Ovary (tissue), 9 donors: ENCODE results near the gene POLE. TPM values are rescaled to one million over a fixed set of nuclear protein-coding genes. Genes with fewer than 3 reads are reported as not detected.

Experiments
- DNase-seq, 5 donors: peaks; one replicate each; pipeline ENCODE4 v3.0.0-alpha.2; 2019 to 2020
- H3K27ac ChIP-seq, 2 donors: fragments of 200-600 bp; one replicate each; pipeline versions ENCODE4 v1.5.1 to v1.8.0; 2019 to 2022
- H3K27me3 ChIP-seq: fragments of 200-600 bp; one replicate; pipeline ENCODE4 v1.8.0; 2022
- H3K36me3 ChIP-seq: fragments of 200-600 bp; sonication (generic); one replicate; pipeline ENCODE4 v1.5.1; 2019
- H3K4me1 ChIP-seq: one replicate; pipeline ENCODE4 v1.8.1; 2013; ENCODE audit warnings: mild to moderate bottlenecking, moderate library complexity; ENCODE audit not compliant: insufficient read depth
- H3K4me3 ChIP-seq: fragments of 200-600 bp; sonication (generic); one replicate; pipeline ENCODE4 v1.5.1; 2017
- H3K9me3 ChIP-seq, 2 donors: fragments of 200-600 bp in 1 of 2; sonication (generic) in 1 of 2; one replicate each; pipeline versions ENCODE4 v1.5.1 to v1.8.1; 2013 to 2019; ENCODE audit warnings: mild to moderate bottlenecking in 1 of 2, moderate library complexity in 1 of 2
- EP300 ChIP-seq: sonication (generic); formaldehyde crosslinking; IDR thresholded peaks from one replicate; pipeline ENCODE4 v1.6.1; 2017; ENCODE audit warnings: antibody characterized with exemption
- POLR2A ChIP-seq: fragments of 450-650 bp; IDR thresholded peaks from one replicate; pipeline ENCODE4 v1.6.1; 2017; ENCODE audit warnings: antibody characterized with exemption, mild to moderate bottlenecking, moderate library complexity
- WGBS, 3 donors: extraction: QIAGEN DNeasy Blood & Tissue Kit in 1 of 3; methylation state at CpG; one replicate each; pipeline versions ENCODE4 v1.1.5 to v1.1.7; 2013 to 2017; 5-methylcytosine and 5-hydroxymethylcytosine counted together
- intact Hi-C, 4 donors: fragments of 100-400 bp; cut with DNase I; formaldehyde crosslinking; loops; one replicate each; pipeline versions ENCODE4 v1.11.0 to v1.15.1; 2022 to 2023
- polyA plus RNA-seq, 2 donors: library from polyadenylated mRNA; stranded (reverse); fragments of 200-250 nt in 1 of 2; fragments of 350-450 nt in 1 of 2; fragmentation: Illumina TruSeq in 1 of 2; extraction: RNeasy Lipid Tissue Mini Kit (QIAGEN cat#74804) in 1 of 2; gene quantifications; one replicate each; pipeline ENCODE4 v1.2.3, GENCODE V29; 2013 to 2014
- total RNA-seq, 7 donors: library from RNA; depleted of rRNA in 2 of 7; stranded (reverse); fragments of >200 nt in 2 of 7; fragmentation: NEBNext Ultra II Directional in 3 of 7; extraction: Animal tissue kit (Norgen Biotek cat#: 25700) in 3 of 7; gene quantifications; one replicate each; pipeline versions ENCODE4 v1.1.0 to v1.2.4, GENCODE V29; 2016 to 2023
- TF ChIP-seq, protein P1 (sequence below), 3 donors: fragments of 450-650 bp in 2 of 3; fragments of 200-600 bp in 1 of 3; IDR thresholded peaks; one replicate each; pipeline versions ENCODE4 v1.5.1 to v1.8.0; 2016 to 2022; ENCODE audit warnings: antibody characterized with exemption in 3 of 3, mild to moderate bottlenecking in 1 of 3
- donor health status: DM: no; HTN: no; CAD: no; lungs with moderate emphysema.
- donor health status: DM: no; HTN: no; CAD: no.
- donor health status: Bipolar disorder and iron deficiency.
- donor health status: DM: yes; HTN: yes; CAD: no.
- donor health status: DM: no; HTN: no; CAD: no.
- donor health status: DM: yes; HTN: yes; CAD: no.

Gene POLE
- total and polyA plus RNA-seq, 9 donors, result 12.5 to 34.7 (median 24.0) TPM

DNA sequence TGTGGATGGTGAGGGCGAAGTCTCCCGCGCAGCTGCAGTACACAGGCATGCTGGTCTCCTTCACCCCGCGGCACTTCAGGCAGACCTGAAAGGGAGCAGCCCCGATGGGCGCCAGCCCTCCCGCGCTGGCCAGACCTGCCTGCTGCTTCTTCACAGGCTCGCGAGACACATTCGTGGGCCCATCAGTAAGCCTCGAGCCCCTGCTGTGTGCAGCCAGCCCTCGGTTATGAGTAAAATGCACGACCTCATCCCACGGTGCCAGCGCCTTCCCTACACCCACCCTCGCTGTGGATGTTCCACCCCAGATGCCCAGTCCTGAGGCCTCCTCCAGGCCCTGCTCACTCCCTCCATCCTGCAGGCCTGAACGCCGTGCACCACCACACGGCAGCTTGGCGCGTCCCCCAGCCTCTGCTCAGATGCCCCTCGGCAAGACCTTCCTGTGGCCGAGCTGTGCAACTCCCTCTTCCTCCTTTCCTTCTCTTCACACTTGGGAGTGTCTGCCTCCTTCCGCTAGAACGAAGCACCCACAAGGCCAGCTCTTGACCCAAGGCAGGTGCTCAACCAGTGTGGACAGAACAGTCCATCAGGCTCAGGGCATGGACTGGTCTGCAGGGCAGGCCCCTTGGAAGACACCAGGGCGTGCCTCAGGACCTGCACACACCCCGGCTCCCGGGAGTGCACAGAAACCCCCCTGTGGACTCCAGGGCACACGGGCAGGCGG lies 62.1 kb downstream of the POLE start:
- H3K4me1 ChIP-seq, result peaks cover 11% of the 10 kb centered on the region
- H3K27ac ChIP-seq, result no peak overlapping the region
- H3K9me3 ChIP-seq, result no peaks in the 10 kb centered on the region
- H3K4me3 ChIP-seq, result no peak overlapping the region
- H3K36me3 ChIP-seq, result no peaks in the 10 kb centered on the region
- 87 to 94% (median 87%) methylated on average over 32 of the region's 32 CpGs for WGBS, 3 donors
- TF ChIP-seq, protein P1, sequence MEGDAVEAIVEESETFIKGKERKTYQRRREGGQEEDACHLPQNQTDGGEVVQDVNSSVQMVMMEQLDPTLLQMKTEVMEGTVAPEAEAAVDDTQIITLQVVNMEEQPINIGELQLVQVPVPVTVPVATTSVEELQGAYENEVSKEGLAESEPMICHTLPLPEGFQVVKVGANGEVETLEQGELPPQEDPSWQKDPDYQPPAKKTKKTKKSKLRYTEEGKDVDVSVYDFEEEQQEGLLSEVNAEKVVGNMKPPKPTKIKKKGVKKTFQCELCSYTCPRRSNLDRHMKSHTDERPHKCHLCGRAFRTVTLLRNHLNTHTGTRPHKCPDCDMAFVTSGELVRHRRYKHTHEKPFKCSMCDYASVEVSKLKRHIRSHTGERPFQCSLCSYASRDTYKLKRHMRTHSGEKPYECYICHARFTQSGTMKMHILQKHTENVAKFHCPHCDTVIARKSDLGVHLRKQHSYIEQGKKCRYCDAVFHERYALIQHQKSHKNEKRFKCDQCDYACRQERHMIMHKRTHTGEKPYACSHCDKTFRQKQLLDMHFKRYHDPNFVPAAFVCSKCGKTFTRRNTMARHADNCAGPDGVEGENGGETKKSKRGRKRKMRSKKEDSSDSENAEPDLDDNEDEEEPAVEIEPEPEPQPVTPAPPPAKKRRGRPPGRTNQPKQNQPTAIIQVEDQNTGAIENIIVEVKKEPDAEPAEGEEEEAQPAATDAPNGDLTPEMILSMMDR (IDR thresholded peaks at IDR 0.05), result no peak
- no peak for TF ChIP-seq EP300
- TF ChIP-seq POLR2A, result no peak
- intact Hi-C loops, result loop anchor here in 1 of 4 donors (10.0 kb wide), 1 partner anchor 470 kb away; no protein-coding TSS in a partner anchor
- no peak for DNase-seq
- no peaks in the 10 kb centered on the region for H3K27me3 ChIP-seq

GRCh38 chr12:132624186-132624855 lies 62.8 kb downstream of the POLE start:
- H3K4me3 ChIP-seq, result no peak overlapping the region
- no peaks in the 10 kb centered on the region for H3K9me3 ChIP-seq
- no peaks in the 10 kb centered on the region for H3K36me3 ChIP-seq
- H3K27ac ChIP-seq, result no peak overlapping the region
- intact Hi-C loops, result loop anchor here in 1 of 4 donors (10.0 kb wide), 1 partner anchor 470 kb away; no protein-coding TSS in a partner anchor
- 74 to 86% (median 85%) methylated on average over 21 to 22 of the region's 22 CpGs for WGBS, 3 donors
- H3K27me3 ChIP-seq, result no peaks in the 10 kb centered on the region
- H3K4me1 ChIP-seq, result peaks cover 11% of the 10 kb centered on the region
- DNase-seq, result peak in 1 of 5 donors; percentile 34
- TF ChIP-seq EP300, result no peak
- TF ChIP-seq, protein P1 (IDR thresholded peaks at IDR 0.05), result no peak
- no peak for TF ChIP-seq POLR2A

- intact Hi-C loops, result loop anchor here in 1 of 4 donors (10.0 kb wide), 1 partner anchor 468 kb away; no protein-coding TSS in a partner anchor
Observed at GRCh38 chr12:132623072-132623869, 63.9 kb downstream of the POLE start.

More at GRCh38 chr12:132623072-132623869, 63.9 kb downstream of the POLE start:
- TF ChIP-seq, protein P1 (IDR thresholded peaks at IDR 0.05), result no peak
- TF ChIP-seq EP300 (no peak), POLR2A (no peak)
- Histone ChIP-seq H3K27ac (peak overlapping the region; percentile 30 to 55), H3K27me3 (peaks cover under 1% of the 10 kb centered on the region), H3K9me3 (no peaks in the 10 kb centered on the region), H3K4me1 (peaks cover 13% of the 10 kb centered on the region), H3K36me3 (no peaks in the 10 kb centered on the region), H3K4me3 (no peak overlapping the region)
- 34 to 53% (median 40%) methylated on average over 25 of the region's 25 CpGs for WGBS, 3 donors
- DNase-seq, result no peak
